AG10803 (cell line): ENCODE results near the gene PACS2.

ENCODE experiments used
- DNase-seq: peaks from one replicate; pipeline ENCODE4 v3.0.0; 2010; ENCODE audit warnings: low read depth
- H3K4me3 ChIP-seq: 2 replicates; pipeline ENCODE4 v1.5.1; 2011; ENCODE audit warnings: mild to moderate bottlenecking, low read length, control low read depth
- CTCF ChIP-seq: conservative IDR thresholded peaks from 2 replicates; pipeline ENCODE4 v1.5.1; 2011; ENCODE audit warnings: mild to moderate bottlenecking, low read length, control low read depth, inconsistent platforms

The PACS2 gene

GRCh38 chr14:105346200-105346533, 31.6 kb downstream of the PACS2 start:
- H3K4me3 ChIP-seq, result no peak overlapping the region
- no peak for DNase-seq
- no peak for TF ChIP-seq CTCF

GRCh38 chr14:105346876-105347586, 32.5 kb downstream of the PACS2 start:
- DNase-seq, result no peak
- no peak overlapping the region for H3K4me3 ChIP-seq
- no peak for TF ChIP-seq CTCF

- no peak for TF ChIP-seq CTCF
- DNase-seq, result no peak
Measured at GRCh38 chr14:105347587-105347968, 33.0 kb downstream of the PACS2 start.

GRCh38 chr14:105348169-105348944, 33.8 kb downstream of the PACS2 start:
- DNase-seq, result no peak
- TF ChIP-seq CTCF, result no peak
- no peak overlapping the region for H3K4me3 ChIP-seq

More at GRCh38 chr14:105347587-105347968, 33.0 kb downstream of the PACS2 start:
- H3K4me3 ChIP-seq, result no peak overlapping the region

GRCh38 chr14:105348945-105349699, 34.6 kb downstream of the PACS2 start:
- no peak overlapping the region for H3K4me3 ChIP-seq
- no peak for TF ChIP-seq CTCF
- no peak for DNase-seq

GRCh38 chr14:105349992-105350391, 35.4 kb downstream of the PACS2 start:
- no peak overlapping the region for H3K4me3 ChIP-seq
- DNase-seq, result no peak

More at GRCh38 chr14:105349992-105350391, 35.4 kb downstream of the PACS2 start:
- TF ChIP-seq CTCF, result no peak
